HepG2 (cell line): ENCODE results near the gene NALCN. TPM values are rescaled to one million over a fixed set of nuclear protein-coding genes. Genes with fewer than 3 reads are reported as not detected.

ENCODE experiments used
- ATAC-seq: fragments of 200-7000 bp; cut with Tn5 transposase; 3 replicates; pipeline ENCODE4 v1.9.1; 2020; ENCODE audit warnings: mild to moderate bottlenecking, moderate library complexity
- BruUV-seq: library from RNA; stranded (reverse); fragments of 400-500 nt; replicated peaks from 2 replicates; lab custom pipeline; 2021; lab: Mats Ljungman, UMichigan
- CTCF ChIA-PET: fragments of 300-600 bp; formaldehyde crosslinking; extraction: SDS; loops from one replicate; lab custom pipeline; 2021; ENCODE audit warnings: low total read pairs, inconsistent platforms, low intra/inter-chr PET ratio; lab: Yijun Ruan, JAX
- POLR2A ChIA-PET: fragments of 350-600 bp; sonication (Branson Sonifier 250); formaldehyde crosslinking; loops from one replicate; lab custom pipeline; 2020; ENCODE audit warnings: antibody characterized with exemption, inconsistent platforms; lab: Yijun Ruan, JAX
- DNase-seq: peaks from one replicate; pipeline ENCODE4 v3.0.0-alpha.2; 2015; ENCODE audit warnings: low spot score
- FAIRE-seq: peaks from 3 replicates; lab custom pipeline; 2011; peaks lifted over from hg19 to GRCh38; lab: Jason Lieb, UNC
- H2AFZ ChIP-seq: one replicate; pipeline ENCODE4 v1.6.1; 2011; ENCODE audit warnings: low read length, inconsistent platforms
- H3K27ac ChIP-seq: fragments of 300-600 bp; 3 replicates; pipeline ENCODE4 v1.8.0; 2011; ENCODE audit warnings: mixed run types, mild to moderate bottlenecking, mixed read lengths, low read length, inconsistent platforms; ENCODE audit not compliant: insufficient read depth; ENCODE audit errors: extremely low read length
- H3K27me3 ChIP-seq, 2 experiments: fragments of 200-600 bp in 1 of 2; 2 replicates in 1 of 2; 3 replicates in 1 of 2; pipeline versions ENCODE4 v1.6.0 to v1.8.0; 2011; ENCODE audit warnings: low read length in 2 of 2, mild to moderate bottlenecking in 2 of 2, moderate library complexity in 2 of 2, inconsistent platforms in 1 of 2; ENCODE audit not compliant: insufficient read depth in 2 of 2, control insufficient read depth in 1 of 2
- H3K36me3 ChIP-seq, 2 experiments: fragments of 200-600 bp in 1 of 2; replicated peaks in 1 of 2; 2 replicates in 1 of 2; 3 replicates in 1 of 2; pipeline versions ENCODE4 v1.5.1 to v1.8.0; 2011; ENCODE audit warnings: low read length in 2 of 2, inconsistent platforms in 1 of 2; ENCODE audit not compliant: insufficient read depth in 2 of 2, control insufficient read depth in 1 of 2
- H3K4me1 ChIP-seq: 2 replicates; pipeline ENCODE4 v1.5.1; 2012; ENCODE audit warnings: low read length, inconsistent platforms; ENCODE audit not compliant: insufficient read depth
- H3K4me2 ChIP-seq: 2 replicates; pipeline ENCODE4 v1.6.0; 2011; ENCODE audit warnings: low read depth, low read length, inconsistent platforms
- H3K4me3 ChIP-seq, 3 experiments: fragments of 200-600 bp in 1 of 3; sonication (generic), shearing (Covaris generic) in 1 of 3; replicated peaks in 1 of 3; 2 replicates each; pipeline ENCODE4 v1.5.1; 2011 to 2016; ENCODE audit warnings: low read length in 3 of 3, inconsistent platforms in 2 of 3, low read depth in 2 of 3, mild to moderate bottlenecking in 2 of 3, control low read depth in 1 of 3, mixed read lengths in 1 of 3; ENCODE audit not compliant: insufficient read depth in 1 of 3
- H3K79me2 ChIP-seq: one replicate; pipeline ENCODE4 v1.6.1; 2011; ENCODE audit warnings: low read length, inconsistent platforms; ENCODE audit not compliant: insufficient read depth
- H3K9ac ChIP-seq: 2 replicates; pipeline ENCODE4 v1.6.0; 2011; ENCODE audit warnings: mild to moderate bottlenecking, low read depth, low read length, inconsistent platforms; ENCODE audit not compliant: insufficient read depth
- H3K9me3 ChIP-seq: 2 replicates; pipeline ENCODE4 v1.5.1; 2012; ENCODE audit warnings: mild to moderate bottlenecking, low read length
- H4K20me1 ChIP-seq: 2 replicates; pipeline ENCODE4 v1.6.0; 2011; ENCODE audit warnings: inconsistent platforms, mild to moderate bottlenecking, low read length, moderate library complexity; ENCODE audit not compliant: insufficient read depth
- FOXK2 ChIP-seq: fragments of 450-650 bp; IDR thresholded peaks from 2 replicates; pipeline ENCODE4 v1.6.1; 2016
- POLR2AphosphoS2 ChIP-seq: IDR thresholded peaks from 2 replicates; pipeline ENCODE4 v1.6.1; 2011; ENCODE audit warnings: low read depth, low read length, improper control_type of control experiment
- SMAD1 ChIP-seq: sonication (generic); formaldehyde crosslinking; IDR thresholded peaks from 2 replicates; pipeline ENCODE4 v1.4.0; 2020; ENCODE audit warnings: missing genetic modification reagents, low read depth, mild to moderate bottlenecking, borderline replicate concordance
- SRY ChIP-seq: sonication (generic); formaldehyde crosslinking; IDR thresholded peaks from 2 replicates; pipeline ENCODE4 v1.8.0; 2022; ENCODE audit warnings: mild to moderate bottlenecking, missing genetic modification reagents
- TAF1 ChIP-seq: sonication (generic); formaldehyde crosslinking; IDR thresholded peaks from 2 replicates; pipeline ENCODE4 v1.4.0; 2020; ENCODE audit warnings: missing genetic modification reagents
- TARDBP ChIP-seq: sonication (generic); formaldehyde crosslinking; IDR thresholded peaks from 2 replicates; pipeline ENCODE4 v1.8.0; 2022; ENCODE audit warnings: mild to moderate bottlenecking, missing genetic modification reagents
- ZBTB49 ChIP-seq: sonication (generic); formaldehyde crosslinking; IDR thresholded peaks from 2 replicates; pipeline ENCODE4 v1.4.0; 2020; ENCODE audit warnings: missing genetic modification reagents, borderline replicate concordance
- ZNF331 ChIP-seq: sonication (generic); formaldehyde crosslinking; IDR thresholded peaks from 2 replicates; pipeline ENCODE4 v1.4.0; 2020; ENCODE audit warnings: missing genetic modification reagents
- WGBS: methylation state at CpG from one replicate; pipeline ENCODE4 v1.1.6; 2017; ENCODE audit warnings: low lambda C conversion rate; 5-methylcytosine and 5-hydroxymethylcytosine counted together
- in situ Hi-C: cut with HindIII; loops from 2 replicates; pipeline ENCODE4 v1.10.0; 2017; ENCODE audit warnings: low pct_unique_long_range_greater_than_20kb; ENCODE audit not compliant: extremely low pct_ligation_motif_present
- intact Hi-C: fragments of 100-400 bp; cut with micrococcal nuclease; formaldehyde crosslinking; loops from one replicate; pipeline ENCODE4 v1.10.0; 2022; ENCODE audit not compliant: unreplicated experiment
- polyA plus RNA-seq, 8 experiments: library from polyadenylated mRNA; depleted of rRNA in 3 of 8; stranded (reverse) in 7 of 8; unstranded in 1 of 8; fragments of >200 nt; fragmentation: Illumina TruSeq in 4 of 8; extraction: Trizol in 4 of 8; gene quantifications; 2 replicates each; pipeline versions ENCODE4 v1.2.1 to v1.2.3, GENCODE V29; 2011 to 2016; ENCODE audit warnings: low read depth in 4 of 8, missing spikeins in 1 of 8, mixed read lengths in 1 of 8; ENCODE audit not compliant: insufficient read depth in 1 of 8
- total RNA-seq, 5 experiments: library from RNA; depleted of rRNA; stranded (reverse); fragments of >200 nt; fragmentation: Illumina TruSeq; extraction: Trizol; gene quantifications; 2 replicates each; pipeline ENCODE4 v1.2.3, GENCODE V29; 2016; ENCODE audit warnings: low read depth in 1 of 5

NALCN gene
- total and polyA plus RNA-seq, 2 of the 13 experiments (the other 11 are each of a cell fraction or from before 2014, with no cell fraction given): not detected

DNA sequence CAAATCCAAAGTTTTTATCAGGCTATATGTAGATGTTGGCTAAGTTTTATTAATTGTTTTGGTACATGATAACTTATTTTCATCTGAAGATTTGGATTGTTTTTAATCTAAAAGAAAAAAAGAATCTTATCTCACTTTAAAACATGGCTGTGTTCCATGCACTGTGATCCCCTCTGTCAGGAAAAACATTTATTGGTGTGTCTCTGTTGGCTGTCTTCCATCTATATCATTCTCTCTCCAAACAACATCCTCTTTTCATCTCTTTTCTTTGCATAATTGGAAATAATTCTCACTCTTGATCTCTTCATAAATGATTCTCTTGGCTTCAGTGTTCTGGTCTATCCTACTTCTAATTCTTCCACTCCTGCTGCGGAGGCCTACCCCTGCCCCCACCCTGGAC is 4.2 kb downstream of the NALCN start (continued):
- no peak for TF ChIP-seq SMAD1 (CRISPR knock-in tag)

DNA sequence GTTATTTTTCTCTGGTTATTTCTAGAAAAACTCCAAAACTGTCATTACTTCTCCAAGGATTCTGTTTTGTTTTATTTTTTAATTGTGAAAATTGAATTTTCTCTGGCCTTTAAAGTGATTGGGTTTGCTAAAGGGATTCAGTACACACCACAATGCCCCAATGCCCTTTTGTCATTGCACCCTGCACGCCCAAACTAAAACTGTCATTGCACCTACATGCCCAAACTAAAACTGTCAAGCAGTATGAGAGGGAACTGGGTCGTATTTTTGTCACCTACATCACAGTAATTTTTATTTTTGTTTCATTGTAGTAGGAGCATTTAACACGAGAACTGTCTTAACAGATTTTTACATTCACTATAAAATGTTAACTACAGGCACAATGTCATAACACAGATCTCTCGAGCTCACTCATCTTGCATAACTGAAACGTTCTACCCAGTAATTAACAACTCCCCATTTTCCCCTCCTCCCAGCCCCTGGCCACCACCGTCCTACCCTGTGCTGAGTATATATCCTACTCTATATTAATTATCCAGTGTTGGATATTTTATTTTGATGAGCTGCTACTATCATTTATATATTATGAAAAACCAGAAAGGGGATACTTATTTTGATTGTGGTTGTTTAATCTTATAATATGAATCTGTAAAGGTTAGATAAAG is 7.2 kb downstream of the NALCN start:
- no peak overlapping the region for H2AFZ ChIP-seq
- H3K4me2 ChIP-seq: no peak overlapping the region
- H3K9ac ChIP-seq: no peak overlapping the region
- intact Hi-C loops: no loop called here
- H3K36me3 ChIP-seq: no peaks in the 10 kb centered on the region
- no peaks in the 10 kb centered on the region for H3K27me3 ChIP-seq
- in situ Hi-C loops: no loop called here
- no peaks in the 10 kb centered on the region for H3K4me1 ChIP-seq
- H3K4me3 ChIP-seq: no peak overlapping the region
- DNase-seq: no peak
- no peak for ATAC-seq
- no peak for TF ChIP-seq FOXK2
- no peak for TF ChIP-seq TAF1 (CRISPR knock-in tag)
- no peak for TF ChIP-seq TARDBP (CRISPR knock-in tag)
- TF ChIP-seq POLR2AphosphoS2: no peak
- no peak for TF ChIP-seq SRY
- TF ChIP-seq ZNF331 (CRISPR knock-in tag): no peak
- no peak for TF ChIP-seq ZBTB49 (CRISPR knock-in tag)
- H3K79me2 ChIP-seq: no peaks in the 10 kb centered on the region
- FAIRE-seq: no peak
- no peaks in the 10 kb centered on the region for H3K9me3 ChIP-seq
- BruUV-seq: no TSS peak
- CTCF ChIA-PET: no interaction called here
- WGBS: 2% methylated on average over 6 of the region's 6 CpGs
- H4K20me1 ChIP-seq: no peaks in the 10 kb centered on the region
- no peak overlapping the region for H3K27ac ChIP-seq
- POLR2A ChIA-PET: no interaction called here
